K562 (cell line): ENCODE results near the gene C1QTNF9B. TPM values are rescaled to one million over a fixed set of nuclear protein-coding genes. Genes with fewer than 3 reads are reported as not detected.

Experiments used
- ATAC-seq: fragments of 200-7000 bp; cut with Tn5 transposase; 3 replicates; pipeline ENCODE4 v1.9.1; 2020; ENCODE audit warnings: moderate library complexity
- BruUV-seq: library from RNA; stranded (reverse); fragments of 400-500 nt; replicated peaks from 2 replicates; lab custom pipeline; 2021; lab: Mats Ljungman, UMichigan
- CTCF ChIA-PET: fragments of 300-600 bp; formaldehyde crosslinking; extraction: SDS; loops from one replicate; lab custom pipeline; 2021; ENCODE audit warnings: low intra/inter-chr PET ratio; lab: Yijun Ruan, JAX
- POLR2A ChIA-PET: fragments of 300-600, 350-650 bp; sonication (Branson Sonifier 250); formaldehyde crosslinking; extraction: SDS; loops from one replicate; lab custom pipeline; 2021; ENCODE audit warnings: antibody characterized with exemption, inconsistent platforms; lab: Yijun Ruan, JAX
- DNase-seq, 4 experiments: peaks; one replicate each; pipeline versions ENCODE4 v3.0.0 to v3.0.0-alpha.2; 2011 to 2018; ENCODE audit warnings: low spot score in 3 of 4, mixed read lengths in 3 of 4; ENCODE audit errors: extremely low read depth in 1 of 4
- FAIRE-seq: peaks from 2 replicates; lab custom pipeline; 2011; peaks lifted over from hg19 to GRCh38; lab: Jason Lieb, UNC
- H2AFZ ChIP-seq: 2 replicates; pipeline ENCODE4 v1.6.0; 2011; ENCODE audit warnings: low read depth, low read length, control low read depth, inconsistent platforms
- H3K27ac ChIP-seq: fragments of 200-600 bp; 3 replicates; pipeline ENCODE4 v1.8.0; 2011; ENCODE audit warnings: low read depth, mild to moderate bottlenecking, control low read depth, inconsistent platforms, low read length, moderate library complexity, mixed read lengths; ENCODE audit errors: extremely low read depth
- H3K27me3 ChIP-seq, 2 experiments: fragments of 300-600 bp in 1 of 2; 2 replicates in 1 of 2; 3 replicates in 1 of 2; pipeline versions ENCODE4 v1.6.0 to v1.8.0; 2011; ENCODE audit warnings: inconsistent platforms in 2 of 2, low read length in 2 of 2, mild to moderate bottlenecking in 1 of 2, mixed read lengths in 1 of 2, moderate library complexity in 1 of 2; ENCODE audit not compliant: control insufficient read depth in 2 of 2, insufficient read depth in 2 of 2
- H3K36me3 ChIP-seq: fragments of 300-600 bp; 3 replicates; pipeline ENCODE4 v1.8.0; 2011; ENCODE audit warnings: mild to moderate bottlenecking, low read length, inconsistent platforms; ENCODE audit not compliant: control insufficient read depth, insufficient read depth
- H3K4me1 ChIP-seq, 2 experiments: fragments of 200-600 bp in 1 of 2; replicated peaks in 1 of 2; 2 replicates in 1 of 2; 3 replicates in 1 of 2; pipeline versions ENCODE4 v1.5.1 to v1.8.0; 2011; ENCODE audit warnings: inconsistent platforms in 2 of 2, low read length in 2 of 2, mild to moderate bottlenecking in 1 of 2, mixed read lengths in 1 of 2, moderate library complexity in 1 of 2; ENCODE audit not compliant: control insufficient read depth in 2 of 2, insufficient read depth in 2 of 2
- H3K4me2 ChIP-seq: 2 replicates; pipeline ENCODE4 v1.6.1; 2011; ENCODE audit warnings: low read length, control low read depth, inconsistent platforms, mixed read lengths; ENCODE audit not compliant: insufficient read depth
- H3K4me3 ChIP-seq: fragments of 200-600 bp; sonication (generic), shearing (Covaris generic); 2 replicates; pipeline ENCODE4 v1.5.1; 2016; ENCODE audit warnings: control low read depth, inconsistent platforms
- H3K79me2 ChIP-seq: fragments of 200-600 bp; 3 replicates; pipeline ENCODE4 v1.8.0; 2011; ENCODE audit warnings: low read length, inconsistent platforms; ENCODE audit not compliant: control insufficient read depth, insufficient read depth
- H3K9ac ChIP-seq, 2 experiments: 2 replicates each; pipeline versions ENCODE4 v1.6.0 to v1.6.1; 2011; ENCODE audit warnings: low read depth in 2 of 2, low read length in 2 of 2, control low read depth in 1 of 2, inconsistent platforms in 1 of 2, mild to moderate bottlenecking in 1 of 2, mixed read lengths in 1 of 2; ENCODE audit not compliant: insufficient read depth in 1 of 2
- H3K9me1 ChIP-seq: one replicate; pipeline ENCODE4 v1.6.0; 2011; ENCODE audit warnings: inconsistent platforms, mild to moderate bottlenecking, low read length, moderate library complexity; ENCODE audit not compliant: control insufficient read depth, insufficient read depth
- H3K9me3 ChIP-seq: replicated peaks from 2 replicates; pipeline ENCODE4 v1.5.1; 2011; ENCODE audit warnings: low read depth, low read length, inconsistent platforms; ENCODE audit not compliant: control insufficient read depth, insufficient read depth
- H4K20me1 ChIP-seq: replicated peaks from 2 replicates; pipeline ENCODE4 v1.6.1; 2011; ENCODE audit warnings: low read length, inconsistent platforms, mixed read lengths; ENCODE audit not compliant: control insufficient read depth, insufficient read depth
- ARID1B ChIP-seq: fragments of 450-650 bp; IDR thresholded peaks from 2 replicates; pipeline ENCODE4 v1.6.1; 2016; ENCODE audit warnings: antibody characterized with exemption, mild to moderate bottlenecking, inconsistent platforms
- HDAC2 ChIP-seq: fragments of 450-650 bp; IDR thresholded peaks from 2 replicates; pipeline ENCODE4 v1.6.1; 2016; ENCODE audit warnings: mild to moderate bottlenecking
- KAT8 ChIP-seq: fragments of 450-650 bp; IDR thresholded peaks from 2 replicates; pipeline ENCODE4 v1.6.1; 2016; ENCODE audit warnings: low read depth, mild to moderate bottlenecking
- MCM7 ChIP-seq, 2 experiments: fragments of 450-650 bp; IDR thresholded peaks; 2 replicates each; pipeline ENCODE4 v1.6.1; 2016 to 2018
- SETDB1 ChIP-seq: IDR thresholded peaks from one replicate; pipeline ENCODE4 v1.6.1; 2012; ENCODE audit warnings: low read length, control low read depth, inconsistent platforms
- SP1 ChIP-seq: sonication (generic); formaldehyde crosslinking; IDR thresholded peaks from 2 replicates; pipeline ENCODE4 v1.8.1; 2022; ENCODE audit warnings: mild to moderate bottlenecking, missing genetic modification reagents
- SUPT5H ChIP-seq: fragments of 450-650 bp; IDR thresholded peaks from 2 replicates; pipeline ENCODE4 v1.6.1; 2016
- TBP ChIP-seq: optimal IDR thresholded peaks from 2 replicates; pipeline ENCODE3; 2011; ENCODE audit warnings: low read depth, low read length, improper control_type of control experiment
- ZFPM2 ChIP-seq: fragments of 250-450 bp; sonication (Bioruptor Pico); IDR thresholded peaks from 2 replicates; pipeline ENCODE4 v1.5.1; 2022; ENCODE audit warnings: mild to moderate bottlenecking
- ZNF3 ChIP-seq: fragments of 250-450 bp; sonication (Bioruptor Pico); IDR thresholded peaks from 2 replicates; pipeline ENCODE4 v1.5.0; 2021; ENCODE audit warnings: mild to moderate bottlenecking, moderate library complexity
- ZNF431 ChIP-seq: sonication (generic); formaldehyde crosslinking; IDR thresholded peaks from 2 replicates; pipeline ENCODE4 v1.8.0; 2022; ENCODE audit warnings: mild to moderate bottlenecking, missing genetic modification reagents
- WGBS: fragments of 100-300 bp; shearing (Covaris generic); methylation state at CpG from one replicate; pipeline ENCODE4 v1.1.6; 2016; ENCODE audit warnings: low coverage, mixed read lengths; ENCODE audit not compliant: insufficient coverage; ENCODE audit errors: missing lambda C conversion rate; 5-methylcytosine and 5-hydroxymethylcytosine counted together
- in situ Hi-C: fragments of 300-500 bp; cut with MboI; formaldehyde crosslinking; loops from 4 replicates; pipeline ENCODE4 v1.15.0; 2018; ENCODE audit warnings: inconsistent platforms, mixed read lengths
- intact Hi-C: fragments of 100-400 bp; cut with micrococcal nuclease; formaldehyde crosslinking; loops from 2 replicates; pipeline ENCODE4 v1.14.2; 2022
- polyA plus RNA-seq, 8 experiments: library from polyadenylated mRNA; depleted of rRNA in 4 of 8; stranded (reverse) in 5 of 8; unstranded in 3 of 8; fragments of >200 nt; fragmentation: Nextera tagmentation in 2 of 8; fragmentation: Illumina TruSeq in 1 of 8; extraction: Ambion mirVana in 2 of 8; extraction: Trizol in 1 of 8; gene quantifications; 2 replicates each; pipeline versions ENCODE4 v1.2.1 to v1.2.3, GENCODE V29; 2011 to 2014; ENCODE audit warnings: inconsistent platforms in 1 of 8, missing spikeins in 1 of 8
- total RNA-seq, 7 experiments: library from RNA; depleted of rRNA in 6 of 7; stranded (reverse); fragments of >200 nt in 6 of 7; fragmentation: Illumina TruSeq in 2 of 7; extraction: Trizol in 2 of 7; gene quantifications; 2 replicates each; pipeline versions ENCODE4 v1.2.1 to v1.2.3, GENCODE V29; 2011 to 2021; ENCODE audit warnings: low replicate concordance in 1 of 7
- TF ChIP-seq, protein P1 (sequence below): fragments of 250-450 bp; sonication (Bioruptor Pico); IDR thresholded peaks from 2 replicates; pipeline ENCODE4 v1.5.0; 2021; ENCODE audit warnings: mild to moderate bottlenecking, moderate library complexity
- TF ChIP-seq, protein P2 (sequence below): IDR thresholded peaks from 3 replicates; pipeline ENCODE4 v1.6.1; 2011; ENCODE audit warnings: borderline replicate concordance, mild to moderate bottlenecking, moderate library complexity; ENCODE audit not compliant: insufficient read length; ENCODE audit errors: extremely low read depth
- TF ChIP-seq, protein P3 (sequence below): fragments of 450-650 bp; formaldehyde crosslinking; IDR thresholded peaks from 2 replicates; pipeline ENCODE4 v1.4.0; 2020; ENCODE audit warnings: mild to moderate bottlenecking

C1QTNF9B gene
- total and polyA plus RNA-seq, 9 of the 15 experiments (the other 6 are each of a cell fraction or from before 2014, with no cell fraction given) = 0.14 to 0.94 (median 0.35) TPM; not detected in 3

DNA sequence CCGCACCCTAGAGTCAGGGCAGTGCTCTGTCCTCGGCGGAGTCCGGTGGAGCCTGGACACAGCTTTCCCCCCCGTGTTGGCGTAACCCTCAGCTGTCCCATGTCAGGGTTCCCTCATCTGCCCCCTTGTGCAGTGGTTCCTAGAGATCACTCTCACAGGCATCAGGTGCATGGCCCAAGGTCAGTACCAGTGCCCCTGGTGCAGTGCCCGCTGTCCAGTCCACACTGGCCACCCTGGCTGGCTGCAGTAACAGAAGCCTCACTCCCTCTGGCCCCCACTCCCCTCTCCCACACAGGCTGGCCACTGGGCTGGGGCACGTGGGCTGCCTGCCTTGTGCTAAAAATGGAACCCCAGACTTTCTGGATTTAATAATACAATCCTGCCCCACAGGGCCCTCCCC is 49.6 kb upstream of the C1QTNF9B start (continued):
- TF ChIP-seq, protein P1, sequence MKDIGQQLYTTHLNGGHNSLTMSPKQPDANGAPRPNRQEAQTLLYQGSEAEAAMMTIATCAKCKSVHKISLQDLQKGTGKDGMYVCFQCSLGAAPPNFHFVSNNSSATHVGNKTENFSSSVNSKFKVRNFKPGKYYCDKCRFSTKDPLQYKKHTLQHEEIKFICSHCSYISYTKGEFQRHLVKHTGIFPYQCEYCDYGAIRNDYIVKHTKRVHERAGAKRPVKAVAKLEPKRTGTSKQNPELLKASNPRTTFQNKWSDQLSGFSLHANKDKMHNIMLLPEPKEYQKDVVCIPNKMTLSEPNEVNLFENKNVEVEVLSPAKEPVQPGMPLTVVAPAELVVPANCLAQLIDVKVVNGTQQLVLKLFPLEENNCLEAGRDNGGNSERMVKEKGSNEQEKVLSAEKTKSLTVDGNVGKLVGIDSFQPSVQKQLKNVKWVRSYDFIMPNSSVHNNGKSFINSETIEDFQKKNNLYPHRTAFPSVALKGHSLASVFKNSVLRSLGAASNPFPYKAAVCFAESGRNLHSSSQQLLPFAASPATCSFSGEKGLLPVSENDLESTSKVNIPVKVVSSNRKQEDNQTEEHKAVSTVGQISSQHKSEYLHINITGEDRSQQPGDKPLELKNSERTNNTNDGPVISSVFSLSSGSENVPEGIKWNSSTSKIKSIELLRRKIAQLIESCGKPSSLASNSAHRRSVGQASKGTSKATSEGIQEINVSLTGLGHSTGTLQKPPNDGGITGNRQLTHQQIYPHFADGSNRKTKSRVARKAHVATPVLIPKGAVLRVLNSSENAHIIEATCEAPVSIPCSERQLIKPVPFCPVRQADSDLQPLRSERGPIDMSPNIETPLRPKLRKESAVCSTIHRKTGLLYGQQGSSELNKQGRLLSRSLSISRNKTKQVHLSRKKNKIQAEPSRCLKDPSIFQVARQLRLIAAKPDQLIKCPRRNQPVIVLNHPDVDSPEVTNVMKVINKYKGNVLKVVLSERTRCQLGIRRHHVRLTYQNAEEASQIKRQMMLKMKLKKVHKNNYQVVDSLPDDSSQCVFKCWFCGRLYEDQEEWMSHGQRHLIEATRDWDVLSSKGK = no peak
- TF ChIP-seq, all 486 proteins: peak for 0

DNA sequence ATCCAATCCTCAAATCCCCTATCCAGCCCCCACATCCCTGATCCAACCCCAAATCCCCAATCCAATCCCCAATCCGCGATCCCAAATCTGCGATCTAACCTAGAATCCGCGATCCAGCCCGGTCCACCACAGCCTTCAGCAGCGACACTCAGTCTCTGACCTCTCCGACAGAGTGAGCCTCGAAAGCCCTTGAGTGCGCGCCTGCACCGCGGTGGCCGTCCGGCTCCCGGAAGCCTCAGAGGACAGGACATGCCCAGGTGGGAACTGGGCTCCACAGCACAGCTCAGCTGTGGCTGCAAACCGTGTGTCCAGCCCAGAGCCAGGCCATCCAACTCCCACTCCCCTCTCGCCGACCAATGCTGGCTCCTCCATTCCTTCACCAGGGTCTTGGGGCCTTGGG is 48.8 kb upstream of the C1QTNF9B start:
- no peaks in the 10 kb centered on the region for H3K9me3 ChIP-seq
- CTCF ChIA-PET = no interaction called here
- intact Hi-C loops = no loop called here
- no peak for DNase-seq
- WGBS = 46% methylated on average over 16 of the region's 19 CpGs
- H4K20me1 ChIP-seq = no peaks in the 10 kb centered on the region
- no peak for FAIRE-seq
- H2AFZ ChIP-seq = no peak overlapping the region
- in situ Hi-C loops = no loop called here
- BruUV-seq = no TSS peak
- H3K9me1 ChIP-seq = no peaks in the 10 kb centered on the region
- no peaks in the 10 kb centered on the region for H3K79me2 ChIP-seq
- H3K27me3 ChIP-seq = no peaks in the 10 kb centered on the region
- no peak for ATAC-seq
- no peak overlapping the region for H3K4me3 ChIP-seq
- H3K9ac ChIP-seq = no peak overlapping the region
- no peaks in the 10 kb centered on the region for H3K4me1 ChIP-seq
- H3K4me2 ChIP-seq = no peak overlapping the region
- H3K36me3 ChIP-seq = no peaks in the 10 kb centered on the region
- POLR2A ChIA-PET = no interaction called here
- no peak overlapping the region for H3K27ac ChIP-seq
- TF ChIP-seq ZFPM2 = no peak
- no peak for TF ChIP-seq HDAC2
- no peak for TF ChIP-seq MCM7 (IDR thresholded peaks at IDR 0.05)
- no peak for TF ChIP-seq TBP
- TF ChIP-seq ARID1B = no peak
- TF ChIP-seq ZNF3 (CRISPR knock-in tag) = no peak
- TF ChIP-seq, protein P2, sequence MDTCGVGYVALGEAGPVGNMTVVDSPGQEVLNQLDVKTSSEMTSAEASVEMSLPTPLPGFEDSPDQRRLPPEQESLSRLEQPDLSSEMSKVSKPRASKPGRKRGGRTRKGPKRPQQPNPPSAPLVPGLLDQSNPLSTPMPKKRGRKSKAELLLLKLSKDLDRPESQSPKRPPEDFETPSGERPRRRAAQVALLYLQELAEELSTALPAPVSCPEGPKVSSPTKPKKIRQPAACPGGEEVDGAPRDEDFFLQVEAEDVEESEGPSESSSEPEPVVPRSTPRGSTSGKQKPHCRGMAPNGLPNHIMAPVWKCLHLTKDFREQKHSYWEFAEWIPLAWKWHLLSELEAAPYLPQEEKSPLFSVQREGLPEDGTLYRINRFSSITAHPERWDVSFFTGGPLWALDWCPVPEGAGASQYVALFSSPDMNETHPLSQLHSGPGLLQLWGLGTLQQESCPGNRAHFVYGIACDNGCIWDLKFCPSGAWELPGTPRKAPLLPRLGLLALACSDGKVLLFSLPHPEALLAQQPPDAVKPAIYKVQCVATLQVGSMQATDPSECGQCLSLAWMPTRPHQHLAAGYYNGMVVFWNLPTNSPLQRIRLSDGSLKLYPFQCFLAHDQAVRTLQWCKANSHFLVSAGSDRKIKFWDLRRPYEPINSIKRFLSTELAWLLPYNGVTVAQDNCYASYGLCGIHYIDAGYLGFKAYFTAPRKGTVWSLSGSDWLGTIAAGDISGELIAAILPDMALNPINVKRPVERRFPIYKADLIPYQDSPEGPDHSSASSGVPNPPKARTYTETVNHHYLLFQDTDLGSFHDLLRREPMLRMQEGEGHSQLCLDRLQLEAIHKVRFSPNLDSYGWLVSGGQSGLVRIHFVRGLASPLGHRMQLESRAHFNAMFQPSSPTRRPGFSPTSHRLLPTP = no peak
- TF ChIP-seq SETDB1 = no peak
- TF ChIP-seq KAT8 = no peak
- TF ChIP-seq SP1 (CRISPR knock-in tag) = no peak
- TF ChIP-seq, protein P3, sequence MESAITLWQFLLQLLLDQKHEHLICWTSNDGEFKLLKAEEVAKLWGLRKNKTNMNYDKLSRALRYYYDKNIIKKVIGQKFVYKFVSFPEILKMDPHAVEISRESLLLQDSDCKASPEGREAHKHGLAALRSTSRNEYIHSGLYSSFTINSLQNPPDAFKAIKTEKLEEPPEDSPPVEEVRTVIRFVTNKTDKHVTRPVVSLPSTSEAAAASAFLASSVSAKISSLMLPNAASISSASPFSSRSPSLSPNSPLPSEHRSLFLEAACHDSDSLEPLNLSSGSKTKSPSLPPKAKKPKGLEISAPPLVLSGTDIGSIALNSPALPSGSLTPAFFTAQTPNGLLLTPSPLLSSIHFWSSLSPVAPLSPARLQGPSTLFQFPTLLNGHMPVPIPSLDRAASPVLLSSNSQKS (CRISPR knock-in tag) = no peak
- TF ChIP-seq SUPT5H = no peak
- TF ChIP-seq ZNF431 (CRISPR knock-in tag) = no peak
